Keratinocyte (primary cell): ENCODE data around the gene NAA35. TPM values are rescaled to one million over a fixed set of nuclear protein-coding genes. Genes with fewer than 3 reads are reported as not detected.

Source experiments
- DNase-seq: peaks from one replicate; pipeline ENCODE4 v3.0.0-alpha.2; 2011; ENCODE audit warnings: low read depth, missing footprints, low spot score
- FAIRE-seq: peaks from 2 replicates; lab custom pipeline; 2011; peaks lifted over from hg19 to GRCh38; lab: Jason Lieb, UNC
- H2AFZ ChIP-seq: 2 replicates; pipeline ENCODE4 v1.6.0; 2012; ENCODE audit warnings: low read length, control low read depth, inconsistent platforms; ENCODE audit not compliant: control insufficient read depth
- H3K27ac ChIP-seq: 2 replicates; pipeline ENCODE4 v1.5.1; 2011; ENCODE audit warnings: low read length; ENCODE audit not compliant: control insufficient read depth, insufficient read depth
- H3K27me3 ChIP-seq: 3 replicates; pipeline ENCODE4 v1.6.0; 2011; ENCODE audit warnings: low read length; ENCODE audit not compliant: control insufficient read depth, insufficient read depth; ENCODE audit errors: extremely low read depth
- H3K36me3 ChIP-seq, 2 experiments: 2 replicates in 1 of 2; 3 replicates in 1 of 2; pipeline ENCODE4 v1.5.1; 2011; ENCODE audit warnings: low read length in 2 of 2, mild to moderate bottlenecking in 1 of 2; ENCODE audit not compliant: control insufficient read depth in 2 of 2, insufficient read depth in 2 of 2; ENCODE audit errors: extremely low read depth in 1 of 2
- H3K4me1 ChIP-seq: 3 replicates; pipeline ENCODE4 v1.5.1; 2011; ENCODE audit warnings: low read length; ENCODE audit not compliant: control insufficient read depth, insufficient read depth; ENCODE audit errors: extremely low read depth
- H3K4me2 ChIP-seq: 3 replicates; pipeline ENCODE4 v1.6.0; 2011; ENCODE audit warnings: low read depth, low read length; ENCODE audit not compliant: control insufficient read depth, insufficient read depth; ENCODE audit errors: extremely low read depth
- H3K4me3 ChIP-seq, 3 experiments: fragments of 200-600 bp in 1 of 3; sonication (generic) in 1 of 3; 2 replicates in 2 of 3; 3 replicates in 1 of 3; pipeline ENCODE4 v1.5.1; 2011 to 2016; ENCODE audit warnings: low read length in 3 of 3, mild to moderate bottlenecking in 3 of 3, control low read depth in 2 of 3, inconsistent platforms in 1 of 3, low read depth in 1 of 3, mixed read lengths in 1 of 3, mixed run types in 1 of 3, moderate library complexity in 1 of 3; ENCODE audit not compliant: control insufficient read depth in 2 of 3, insufficient read depth in 2 of 3; ENCODE audit errors: extremely low read depth in 1 of 3
- H3K79me2 ChIP-seq: 2 replicates; pipeline ENCODE4 v1.6.0; 2012; ENCODE audit warnings: low read length; ENCODE audit not compliant: control insufficient read depth, insufficient read depth
- H3K9ac ChIP-seq: 3 replicates; pipeline ENCODE4 v1.6.0; 2011; ENCODE audit warnings: low read length; ENCODE audit not compliant: control insufficient read depth, insufficient read depth; ENCODE audit errors: extremely low read depth
- H3K9me1 ChIP-seq: 3 replicates; pipeline ENCODE4 v1.6.0; 2011; ENCODE audit warnings: low read length; ENCODE audit not compliant: control insufficient read depth, insufficient read depth; ENCODE audit errors: extremely low read depth
- H3K9me3 ChIP-seq: 2 replicates; pipeline ENCODE4 v1.5.1; 2012; ENCODE audit warnings: low read depth, low read length; ENCODE audit not compliant: control insufficient read depth
- H4K20me1 ChIP-seq: 3 replicates; pipeline ENCODE4 v1.6.0; 2011; ENCODE audit warnings: low read length; ENCODE audit not compliant: control insufficient read depth, insufficient read depth; ENCODE audit errors: extremely low read depth
- CTCF ChIP-seq, 3 experiments: IDR thresholded peaks in 1 of 3; conservative IDR thresholded peaks in 1 of 3; optimal IDR thresholded peaks in 1 of 3; 2 replicates in 2 of 3; 3 replicates in 1 of 3; pipeline versions ENCODE3 to v1.5.1; 2011; ENCODE audit warnings: low read length in 3 of 3, mild to moderate bottlenecking in 3 of 3, moderate library complexity in 2 of 3, control low read depth in 1 of 3, inconsistent platforms in 1 of 3; ENCODE audit not compliant: insufficient read depth in 2 of 3; ENCODE audit errors: extremely low read depth in 1 of 3
- EZH2 ChIP-seq: IDR thresholded peaks from one replicate; pipeline ENCODE4 v1.6.1; 2012; ENCODE audit warnings: inconsistent platforms, mild to moderate bottlenecking, low read length, moderate library complexity
- dilution Hi-C: fragments of 300-500 bp; cut with MboI; formaldehyde crosslinking; loops from one replicate; pipeline ENCODE4 v1.7.0; 2020; ENCODE audit warnings: low sequenced_read_pairs; ENCODE audit not compliant: extremely low pct_ligation_motif_present
- polyA minus RNA-seq, 3 experiments: library from RNA; depleted of rRNA, polyadenylated mRNA; stranded (reverse); fragments of >200 nt; gene quantifications; 1 replicate in 1 of 3; 2 replicates in 1 of 3; 3 replicates in 1 of 3; pipeline ENCODE4 v1.2.3, GENCODE V29; 2011
- polyA plus RNA-seq, 5 experiments: library from polyadenylated mRNA; depleted of rRNA in 3 of 5; stranded (reverse) in 3 of 5; stranded (forward) in 1 of 5; unstranded in 1 of 5; fragments of >200 nt; gene quantifications; 1 replicate in 1 of 5; 2 replicates in 3 of 5; 3 replicates in 1 of 5; pipeline versions ENCODE4 v1.2.1 to v1.2.3, GENCODE V29; 2011 to 2012; ENCODE audit warnings: missing spikeins in 2 of 5, low read depth in 1 of 5, low replicate concordance in 1 of 5

NAA35 gene
- polyA plus RNA-seq = 24.0 to 33.8 TPM (median 25.1 TPM) in 3 replicates
- polyA plus RNA-seq (2011; ENCODE audit: low read depth) = 22.4 TPM
- 16.0 and 28.5 TPM in 2 replicates for polyA plus RNA-seq (2011; cell fraction: cytosol; rRNA removed)
- polyA plus RNA-seq (2011; cell fraction: nucleus; rRNA removed) = 32.6 and 40.1 TPM in 2 replicates
- 18.1 and 19.9 TPM in 2 replicates for polyA plus RNA-seq (2012; ENCODE audit: low replicate concordance)
- 6.8 to 21.6 TPM (median 12.2 TPM) in 3 replicates for polyA minus RNA-seq
- polyA minus RNA-seq (2011; cell fraction: cytosol; rRNA and poly(A)+ RNA removed) = 9.0 TPM
- polyA minus RNA-seq (2011; cell fraction: nucleus; rRNA and poly(A)+ RNA removed) = 13.4 and 25.1 TPM in 2 replicates

GRCh38 chr9:85940832-85941621, at the start of gene NAA35:
Gene NAA35 (plus strand): TSS chr9:85941146. CDS start chr9:85942160, 1,014 bp downstream.
- dilution Hi-C loops = no loop called here
- FAIRE-seq (no peak), DNase-seq (peak; percentile 83)
- TF ChIP-seq EZH2 = no peak
- TF ChIP-seq CTCF (optimal IDR thresholded peaks at IDR 0.05 in 1 of 3, IDR thresholded peaks at IDR 0.05 in 1 of 3, conservative IDR thresholded peaks at IDR 0.05 in 1 of 3; ENCODE audit: extremely low read depth in 1 of 3, insufficient read depth in 2 of 3, low read length in 3 of 3) = no peak
- H3K36me3 ChIP-seq = peaks cover 2 to 13% of the 10 kb centered on the region in 2 experiments
- peak within 1 kb of the TSS; percentile 82 for H3K27ac ChIP-seq
- H3K27me3 ChIP-seq = no peaks in the 10 kb centered on the region
- peak within 1 kb of the TSS; percentile 93 to 99 (median 99) for H3K4me3 ChIP-seq
- peaks cover 50% of the 10 kb centered on the region for H3K79me2 ChIP-seq
- peak within 1 kb of the TSS; percentile 92 for H3K9ac ChIP-seq
- H3K9me3 ChIP-seq = no peaks in the 10 kb centered on the region
- no peaks in the 10 kb centered on the region for H3K9me1 ChIP-seq
- H3K4me1 ChIP-seq = peaks cover 6% of the 10 kb centered on the region
- peak within 1 kb of the TSS; percentile 97 for H3K4me2 ChIP-seq
- H4K20me1 ChIP-seq = peaks cover 2% of the 10 kb centered on the region
- peak within 1 kb of the TSS; percentile 88 for H2AFZ ChIP-seq

GRCh38 chr9:85892401-85892800, 48.5 kb upstream of the NAA35 start:
- no peak for FAIRE-seq
- TF ChIP-seq EZH2 (no peak), CTCF (optimal IDR thresholded peaks at IDR 0.05 in 1 of 3, IDR thresholded peaks at IDR 0.05 in 1 of 3, conservative IDR thresholded peaks at IDR 0.05 in 1 of 3; ENCODE audit: extremely low read depth in 1 of 3, insufficient read depth in 2 of 3, low read length in 3 of 3) (no peak)
- dilution Hi-C loops = no loop called here

More at GRCh38 chr9:85892401-85892800, 48.5 kb upstream of the NAA35 start:
- H3K36me3 ChIP-seq = no peaks in the 10 kb centered on the region
- H3K79me2 ChIP-seq = no peaks in the 10 kb centered on the region
- no peaks in the 10 kb centered on the region for H3K9me3 ChIP-seq
- no peak overlapping the region for H3K4me2 ChIP-seq
- no peak overlapping the region for H3K9ac ChIP-seq
- no peaks in the 10 kb centered on the region for H3K4me1 ChIP-seq
- H3K27me3 ChIP-seq = no peaks in the 10 kb centered on the region
- no peak overlapping the region for H3K4me3 ChIP-seq
- no peaks in the 10 kb centered on the region for H3K9me1 ChIP-seq
- no peak overlapping the region for H3K27ac ChIP-seq
- no peak overlapping the region for H2AFZ ChIP-seq
- DNase-seq = no peak
- H4K20me1 ChIP-seq = no peaks in the 10 kb centered on the region
